HG03097 (cell line): ENCODE measurements around the gene ROBO1.
"Not testable (repeated sequence)": the region's sequence is repeated elsewhere in the genome, so short reads cannot be mapped to it uniquely, and the experiment has no call there.

Experiments used
- ATAC-seq: cut with Tn5 transposase; IDR thresholded peaks from one replicate; pipeline ENCODE4 v1.9.1; 2021; ENCODE audit not compliant: unreplicated experiment, low FRiP score

The ROBO1 gene

DNA sequence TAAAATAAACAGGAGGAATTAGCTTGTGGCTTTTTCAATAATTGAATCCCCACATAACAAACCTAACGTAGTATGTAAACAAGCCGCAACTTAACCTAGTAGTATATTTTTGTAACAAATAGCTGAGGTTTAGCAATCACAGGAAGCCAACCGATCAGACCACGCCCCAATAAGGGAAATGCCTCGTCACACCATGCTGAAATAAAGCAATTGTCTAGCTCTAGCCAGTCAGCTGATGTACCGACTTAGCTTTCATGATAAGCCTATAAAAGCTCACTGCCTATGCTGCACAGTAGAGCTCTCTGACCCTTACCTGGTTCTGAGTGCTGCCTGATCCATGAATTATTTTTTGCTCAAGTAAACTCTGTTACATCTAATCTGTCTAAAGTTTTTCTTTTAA is 208.9 kb downstream of the ROBO1 start:
- no peak for ATAC-seq

GRCh38 chr3:79555655-79556054 is 212.1 kb downstream of the ROBO1 start:
- no peak for ATAC-seq

DNA sequence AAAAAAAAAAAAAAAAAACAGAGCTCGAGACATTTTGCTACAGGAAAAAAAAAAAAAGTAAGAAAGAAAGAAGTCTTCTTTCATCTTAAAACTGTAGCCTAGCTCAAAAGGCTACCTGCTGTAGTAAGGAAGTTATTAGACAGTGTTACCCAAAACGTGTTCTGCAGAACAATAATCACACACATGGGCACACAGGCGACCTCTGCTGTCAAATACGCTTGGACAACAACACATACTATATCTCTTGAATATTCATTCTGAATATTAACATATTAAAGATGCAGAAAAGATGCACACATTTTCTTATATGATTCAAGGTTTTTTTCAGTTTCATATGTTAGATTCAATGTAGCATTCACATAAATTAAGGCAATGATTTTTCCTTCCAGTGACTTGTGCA is 215.8 kb downstream of the ROBO1 start:
- ATAC-seq: no peak

- no peak for ATAC-seq
Observed at GRCh38 chr3:79551321-79551892, 216.4 kb downstream of the ROBO1 start.

DNA sequence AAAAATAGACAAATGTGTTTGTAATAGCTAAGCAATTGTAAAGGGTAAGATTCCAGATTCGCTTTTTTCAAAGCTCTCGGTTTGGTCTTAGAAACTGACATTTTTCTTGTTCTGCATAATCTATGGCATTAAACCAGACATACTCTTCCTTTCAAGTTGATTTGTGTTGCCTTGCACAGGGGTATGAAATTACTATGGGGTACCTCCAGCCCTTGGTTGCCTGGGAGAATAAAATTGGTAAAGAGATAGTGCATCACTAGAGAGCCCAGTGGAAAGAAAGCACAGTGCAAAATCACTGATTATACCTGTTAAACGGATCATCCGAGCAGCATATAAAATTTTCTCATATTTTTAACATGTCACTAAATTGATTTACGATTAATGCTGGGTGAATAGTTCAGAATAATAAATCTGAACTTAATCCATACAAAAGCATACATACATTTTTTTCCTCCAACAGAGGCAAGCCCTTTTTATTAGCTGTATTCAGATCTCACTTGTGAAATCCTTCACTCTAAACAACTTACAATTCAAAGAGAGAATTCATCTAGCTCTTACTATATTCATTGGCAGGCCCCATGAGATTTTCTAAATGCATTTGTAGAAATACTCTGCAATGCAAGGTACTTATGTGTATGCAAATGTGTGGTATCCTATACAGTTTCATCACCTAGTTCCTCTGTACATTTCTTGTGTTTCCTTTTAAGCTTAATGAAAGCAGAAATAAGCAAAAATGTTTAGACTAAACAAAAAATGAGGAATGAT is 224.4 kb downstream of the ROBO1 start:
- no peak for ATAC-seq

- no peak for ATAC-seq
Observed at GRCh38 chr3:79534727-79535126, 233.1 kb downstream of the ROBO1 start.

DNA sequence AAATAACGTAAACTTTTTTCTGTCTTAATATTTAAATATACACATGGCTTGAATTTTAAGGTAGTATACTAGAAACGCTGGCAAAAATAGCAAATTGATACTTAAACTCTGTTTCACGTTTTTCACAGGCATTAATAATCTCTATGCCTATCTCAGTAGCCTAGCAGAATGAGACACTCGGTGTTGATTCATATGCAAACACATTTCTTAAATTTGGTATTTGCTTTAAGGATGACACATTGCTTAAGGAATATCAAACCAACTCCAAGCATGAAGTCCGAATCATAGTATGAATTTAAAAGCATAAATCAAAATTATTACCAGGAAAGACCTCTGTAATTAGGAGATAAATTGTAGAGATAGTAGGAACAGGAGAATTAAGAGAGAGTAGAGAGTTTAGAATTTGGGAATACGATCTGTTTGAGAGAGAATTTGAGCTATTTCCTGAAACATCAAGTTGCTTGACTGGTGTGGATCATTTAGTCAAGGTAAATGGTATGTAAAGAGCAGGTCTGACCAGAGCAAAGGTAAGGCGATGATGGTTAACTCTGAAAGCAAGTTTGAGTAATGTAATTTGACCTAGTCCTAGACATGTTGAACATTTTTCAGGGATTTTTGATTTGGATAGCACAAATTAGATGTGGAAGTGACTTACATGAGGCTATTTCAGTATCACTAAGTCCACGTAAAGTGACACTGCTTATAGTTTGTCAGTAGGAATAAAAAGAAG is 236.1 kb downstream of the ROBO1 start:
- ATAC-seq: no peak

DNA sequence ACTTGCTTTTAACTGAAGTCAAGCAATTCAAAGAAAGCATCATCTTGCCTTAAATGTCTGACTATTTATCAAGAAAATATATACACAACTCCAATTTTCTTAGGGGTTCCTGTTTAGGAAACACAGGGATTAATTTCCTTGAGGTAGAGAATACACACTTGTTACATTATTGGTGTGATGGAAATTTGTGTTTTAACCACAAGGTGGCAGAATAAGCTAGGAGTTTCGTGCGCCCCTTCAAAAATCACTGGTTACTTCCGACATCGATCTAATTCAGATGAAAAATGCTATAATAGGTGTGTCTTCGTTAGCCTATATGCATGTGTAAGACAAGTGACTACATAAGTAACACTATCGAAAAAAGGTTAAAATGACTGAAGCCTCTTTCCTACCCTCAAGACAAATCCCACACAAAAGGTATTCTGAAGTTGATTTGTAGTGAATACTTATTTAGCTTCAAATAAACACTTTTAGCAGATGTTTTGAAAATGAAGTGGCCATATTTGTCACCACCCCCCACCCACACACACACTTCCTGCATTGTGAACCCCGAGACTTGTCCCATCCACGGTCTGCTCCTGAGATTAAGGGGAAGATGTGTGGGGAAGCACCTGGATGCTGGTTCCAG is 246.5 kb downstream of the ROBO1 start:
- no peak for ATAC-seq

- no peak for ATAC-seq
Observed at GRCh38 chr3:79517766-79518413, 249.9 kb downstream of the ROBO1 start.

DNA sequence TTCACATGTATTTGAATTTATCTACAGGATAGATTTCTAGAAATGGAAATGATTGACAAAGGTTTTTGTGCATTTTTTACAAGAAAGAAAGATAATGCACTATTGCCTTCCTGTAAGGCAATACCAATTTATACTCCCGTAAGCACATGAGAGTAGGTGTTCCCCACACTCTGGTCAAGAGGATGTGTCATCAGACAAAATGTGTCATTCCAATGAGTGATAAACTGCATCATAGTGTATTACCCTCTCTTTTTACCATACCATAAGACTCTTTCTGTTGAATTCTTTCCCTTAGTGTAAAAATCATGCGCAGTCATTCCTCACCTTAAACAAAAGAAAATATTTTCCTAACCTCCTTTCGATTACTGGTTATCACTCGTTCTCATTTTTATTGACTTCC is 251.0 kb downstream of the ROBO1 start:
- ATAC-seq: no peak

DNA sequence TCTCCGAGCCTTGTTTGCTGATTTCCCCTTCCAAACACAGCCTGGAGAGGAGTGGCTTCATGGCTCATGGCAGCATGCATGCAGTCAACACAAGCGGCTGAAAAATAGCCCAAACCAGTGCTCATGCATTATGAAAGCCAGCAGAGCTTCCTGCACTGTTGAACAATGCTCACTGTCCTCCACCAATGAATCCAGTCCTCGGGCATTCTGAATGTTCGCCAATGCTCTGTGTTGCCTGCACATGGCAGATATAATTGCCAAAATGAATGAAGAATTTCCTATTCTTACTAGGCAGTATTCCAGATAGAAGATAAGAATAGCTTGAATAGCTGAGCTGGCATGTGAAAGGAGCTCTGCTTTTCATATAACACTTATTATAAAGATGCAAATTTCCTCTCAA is 252.7 kb downstream of the ROBO1 start:
- no peak for ATAC-seq

- no peak for ATAC-seq
Observed at GRCh38 chr3:79514069-79514468, 253.7 kb downstream of the ROBO1 start.

- no peak for ATAC-seq
Observed at GRCh38 chr3:79506751-79507150, 261.0 kb downstream of the ROBO1 start.

- not testable (repeated sequence) for ATAC-seq
Observed at GRCh38 chr3:79502216-79502681, 265.5 kb downstream of the ROBO1 start.

GRCh38 chr3:79497447-79498111 is 270.2 kb downstream of the ROBO1 start:
- no peak for ATAC-seq

DNA sequence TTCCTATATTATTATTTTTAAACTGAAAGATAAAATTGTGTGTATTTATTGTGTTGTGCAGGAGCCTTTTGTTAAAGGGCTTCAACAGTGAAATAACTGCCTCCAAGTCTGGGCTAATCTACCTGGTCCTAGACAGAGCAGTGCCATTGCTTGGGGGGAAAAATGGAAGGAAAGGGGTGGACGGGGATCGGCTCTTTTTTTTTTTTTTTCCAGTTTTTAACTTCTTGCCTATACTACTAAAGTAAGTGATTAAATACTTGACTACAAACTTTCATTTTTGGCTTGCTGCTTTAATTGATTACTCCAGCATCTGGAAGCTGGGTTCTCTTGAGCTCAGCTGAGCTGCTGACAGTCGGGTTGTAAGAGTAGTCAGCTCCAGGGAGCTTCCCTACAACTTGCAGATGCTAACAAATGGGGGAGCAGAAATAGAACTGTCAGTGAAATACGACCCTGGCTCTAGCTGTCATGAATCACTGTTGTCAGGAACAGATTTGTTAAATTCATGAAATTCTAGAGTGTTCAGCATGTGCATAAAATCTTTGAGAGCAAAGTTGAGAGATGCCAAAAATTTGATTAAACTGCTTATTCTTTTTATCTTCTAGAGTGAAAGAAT is 276.7 kb downstream of the ROBO1 start:
- no peak for ATAC-seq

DNA sequence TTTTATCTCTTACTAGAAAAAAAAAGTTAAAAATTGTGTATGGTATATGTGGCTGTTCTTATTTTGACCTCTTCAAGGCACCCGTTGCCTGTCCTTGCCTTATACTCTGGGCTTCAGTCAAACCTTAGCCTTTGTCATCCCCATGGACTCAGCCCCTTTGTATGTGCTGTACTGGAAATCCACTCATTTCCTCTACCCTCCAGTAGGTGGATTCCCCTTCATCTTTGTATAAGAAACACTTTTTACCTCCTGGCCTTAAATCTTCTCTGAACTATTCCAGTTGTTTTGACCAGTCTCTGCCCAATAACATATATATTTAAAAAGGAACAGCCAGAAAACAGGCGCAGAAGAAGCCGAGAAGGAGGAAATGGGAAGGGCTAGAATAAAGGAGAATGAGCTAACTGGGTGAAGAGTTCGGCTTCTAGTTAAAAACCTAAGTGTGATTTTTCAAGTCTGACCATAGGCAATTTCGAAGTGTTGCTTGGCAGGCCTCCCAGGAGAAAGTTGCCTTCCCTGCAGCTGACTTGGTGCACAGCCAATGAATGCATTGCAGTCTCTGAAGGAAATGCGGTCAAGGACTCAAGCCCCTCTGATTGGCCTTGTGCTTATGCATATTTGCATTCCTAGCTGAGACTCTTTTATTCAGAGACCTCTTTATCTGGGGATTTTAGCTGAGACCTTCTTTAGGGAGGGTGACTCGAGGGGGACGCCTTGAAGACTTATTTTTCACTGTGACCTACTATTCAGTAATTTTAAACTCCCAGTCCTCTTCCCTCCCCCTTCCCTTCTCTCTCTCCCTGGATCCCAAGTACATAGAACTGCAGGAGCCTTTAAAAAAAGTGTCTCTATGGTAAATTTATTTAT is 277.4 kb downstream of the ROBO1 start:
- ATAC-seq: no peak

GRCh38 chr3:79488407-79488806 is 279.4 kb downstream of the ROBO1 start:
- no peak for ATAC-seq

DNA sequence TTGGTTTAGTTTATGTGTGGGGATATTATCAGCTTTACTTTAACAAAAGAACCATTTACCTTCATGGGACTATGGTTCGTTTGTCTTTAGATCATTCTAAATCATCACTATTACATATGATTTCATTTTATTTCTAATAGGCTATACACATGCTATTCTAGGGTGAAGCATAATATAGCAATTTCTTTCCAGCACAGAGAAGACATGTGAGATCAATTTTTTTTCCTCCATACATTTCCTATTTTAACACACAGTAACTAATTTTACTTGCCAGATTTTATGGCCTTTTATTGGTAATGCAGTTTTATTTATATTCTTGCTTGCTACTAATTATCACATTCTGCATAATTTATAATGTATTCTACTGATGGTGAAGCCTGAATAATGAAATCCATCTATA is 287.1 kb downstream of the ROBO1 start:
- ATAC-seq: no peak
